TTC549 (cell line): ENCODE results near the gene LSS.
"Not testable (repeated sequence)": the region's sequence is repeated elsewhere in the genome, so short reads cannot be mapped to it uniquely, and the experiment has no call there.

Source experiments
- FAIRE-seq: peaks from 2 replicates; lab custom pipeline; 2012; peaks lifted over from hg19 to GRCh38; lab: Jason Lieb, UNC

Gene LSS

DNA sequence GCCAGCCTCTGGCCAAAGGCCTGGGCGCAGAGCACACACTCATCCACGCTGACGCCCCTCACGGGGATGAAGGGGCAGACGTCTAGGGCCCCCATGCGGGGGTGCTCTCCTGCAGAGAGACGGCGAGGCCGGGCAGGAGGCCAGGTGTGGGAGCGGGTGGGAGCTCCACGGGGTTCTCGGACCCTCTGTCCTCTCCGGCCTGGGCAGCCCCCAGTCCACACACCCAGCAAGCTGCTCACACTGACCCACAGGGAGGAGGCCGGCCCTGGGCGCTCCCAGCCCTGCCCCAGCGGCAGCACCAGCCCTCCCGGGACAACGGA lies 75.7 kb downstream of the LSS start:
- no peak for FAIRE-seq

GRCh38 chr21:46151989-46152926 lies 76.3 kb downstream of the LSS start:
- FAIRE-seq = no peak

GRCh38 chr21:46151261-46151988 lies 77.1 kb downstream of the LSS start:
- FAIRE-seq = no peak

- no peak for FAIRE-seq
These were observed 78.0 kb downstream of the LSS start for GRCh38 chr21:46150491-46151121.

- no peak for FAIRE-seq
These were observed 78.5 kb downstream of the LSS start for GRCh38 chr21:46150073-46150472.

- FAIRE-seq = no peak
These were observed 79.2 kb downstream of the LSS start for GRCh38 chr21:46149205-46149901.

DNA sequence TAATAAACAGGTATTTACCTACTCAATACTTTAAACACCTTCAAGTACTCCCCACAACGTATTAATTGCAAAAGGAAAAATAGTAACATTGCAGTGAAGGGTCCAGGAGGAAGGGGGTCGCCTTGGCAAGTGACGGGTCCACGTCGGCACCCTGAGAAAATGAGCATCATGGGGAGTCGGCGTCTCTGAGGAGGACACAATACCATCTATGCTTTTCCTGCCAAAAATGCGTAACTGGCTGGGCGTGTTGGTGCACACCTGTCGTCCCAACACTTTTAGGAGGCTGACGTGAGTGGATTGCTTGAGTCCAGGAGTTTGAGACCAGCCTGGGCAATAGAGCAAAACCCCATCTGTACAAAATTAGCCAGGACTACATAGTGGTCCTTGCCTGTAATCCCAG lies 80.5 kb downstream of the LSS start:
- no peak for FAIRE-seq

- FAIRE-seq = not testable (repeated sequence)
These were observed 81.1 kb downstream of the LSS start for GRCh38 chr21:46147429-46147828.

DNA sequence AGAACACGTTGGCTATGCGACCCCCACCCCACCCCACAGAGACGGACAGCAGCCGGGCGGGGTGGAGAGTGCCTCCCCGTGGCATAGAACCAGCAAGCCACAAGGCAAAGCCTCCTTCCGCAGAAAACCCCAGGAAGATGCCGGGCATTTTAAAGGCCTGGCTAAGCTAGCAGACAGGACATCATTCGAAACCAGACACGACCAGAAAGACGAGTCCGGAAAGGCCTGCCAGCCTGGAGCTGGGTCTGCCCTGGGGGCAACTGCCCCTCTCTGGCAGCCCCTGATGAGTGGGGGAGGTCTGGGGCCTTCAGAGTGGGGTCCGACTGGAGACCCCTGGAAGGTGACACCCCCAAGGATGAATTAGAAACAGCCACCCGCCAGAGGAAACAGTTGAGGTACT lies 81.7 kb downstream of the LSS start:
- FAIRE-seq = no peak

- no peak for FAIRE-seq
These were observed 82.5 kb downstream of the LSS start for GRCh38 chr21:46145840-46146691.

- no peak for FAIRE-seq
These were observed 83.3 kb downstream of the LSS start for GRCh38 chr21:46145159-46145839.

GRCh38 chr21:46144464-46145070 lies 84.0 kb downstream of the LSS start:
- FAIRE-seq = no peak

DNA sequence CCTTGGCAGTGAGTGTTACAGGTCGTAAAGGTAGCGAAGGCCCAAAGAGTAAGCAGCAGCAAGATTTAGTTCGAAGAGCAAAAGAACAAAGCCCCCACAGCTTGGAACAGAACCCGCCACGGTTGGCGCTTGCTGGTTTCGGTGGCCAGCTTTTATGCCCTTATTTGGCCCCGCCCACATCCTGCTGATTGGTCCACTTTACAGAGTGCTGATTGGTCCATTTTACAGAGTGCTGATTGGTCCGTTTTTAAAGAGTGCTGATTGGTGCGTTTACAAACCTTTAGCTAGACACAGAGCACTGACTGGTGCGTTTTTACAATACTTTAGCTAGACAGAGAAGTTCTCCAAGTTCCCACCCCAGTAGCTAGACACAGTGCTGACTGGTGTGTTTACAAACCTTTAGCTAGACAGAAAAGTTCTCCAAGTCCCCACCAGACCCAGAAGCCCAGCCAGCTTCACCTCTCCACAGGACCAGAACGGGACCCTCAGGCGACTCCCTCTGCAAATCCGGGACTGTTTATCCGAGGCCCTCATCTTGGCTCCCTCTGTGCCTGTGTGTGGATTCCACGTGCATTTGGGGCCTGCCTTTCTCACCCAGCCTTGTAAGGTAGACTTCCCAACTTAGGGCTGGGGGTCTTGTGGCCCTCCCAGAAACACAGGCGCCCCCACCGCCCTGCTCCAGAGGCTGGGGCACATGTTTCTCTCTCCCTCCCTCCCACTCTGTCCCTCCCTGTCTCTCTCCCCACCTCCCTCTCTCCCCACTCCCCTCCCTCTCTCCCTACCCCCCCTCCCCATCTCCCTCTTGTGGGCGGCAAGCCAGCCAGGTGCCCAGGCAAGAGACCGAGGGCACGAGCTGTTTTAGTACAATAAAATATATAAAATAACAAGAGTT lies 85.7 kb downstream of the LSS start:
- FAIRE-seq = no peak

DNA sequence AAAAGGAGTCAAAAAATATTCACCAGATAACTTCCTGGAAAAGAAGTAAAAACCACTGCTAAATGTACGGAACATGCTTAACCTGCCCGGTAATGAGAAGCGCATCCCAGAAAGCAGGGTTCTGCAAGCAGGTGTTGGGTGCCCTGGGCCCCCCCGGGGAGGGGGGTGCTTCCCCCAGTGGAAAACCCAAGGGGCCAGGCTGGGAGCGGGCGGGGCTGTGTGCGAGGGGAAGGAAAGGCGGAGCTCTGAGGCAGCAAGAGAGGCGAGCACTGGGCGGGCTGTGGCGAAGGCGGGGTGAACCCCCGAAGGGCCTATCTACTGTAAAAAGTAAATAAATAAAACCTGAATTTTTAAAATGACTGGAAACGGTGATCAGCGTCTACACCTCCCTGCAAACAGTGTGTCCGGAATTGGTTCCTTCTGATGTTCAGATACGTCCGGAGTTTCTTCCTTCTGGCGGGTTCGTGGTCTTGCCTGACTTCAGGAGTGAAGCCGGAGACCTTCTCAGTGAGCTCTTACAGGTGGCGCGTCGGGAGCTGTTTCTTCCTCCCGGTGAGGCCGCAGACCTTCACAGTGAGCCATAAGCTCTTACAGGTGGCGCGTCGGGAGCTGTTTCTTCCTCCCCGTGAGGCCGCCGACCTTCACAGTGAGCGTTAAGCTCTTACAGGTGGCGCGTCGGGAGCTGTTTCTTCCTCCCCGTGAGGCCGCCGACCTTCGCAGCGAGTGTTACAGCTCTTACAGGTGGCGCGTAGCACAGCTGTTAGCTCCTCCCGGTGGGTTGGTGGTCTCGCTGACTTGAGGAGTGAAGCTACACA lies 86.6 kb downstream of the LSS start:
- FAIRE-seq = no peak

GRCh38 chr21:46140352-46141003 lies 88.1 kb downstream of the LSS start:
- FAIRE-seq = not testable (repeated sequence)

GRCh38 chr21:46139686-46140085 lies 88.9 kb downstream of the LSS start:
- no peak for FAIRE-seq

GRCh38 chr21:46138383-46138970 lies 90.1 kb downstream of the LSS start:
- FAIRE-seq = no peak
